Middle frontal gyrus (tissue), 1 donor: ENCODE measurements around the gene TGM5.
"Not testable (repeated sequence)": the region's sequence is repeated elsewhere in the genome, so short reads cannot be mapped to it uniquely, and the experiment has no call there.

ENCODE experiments used
- DNase-seq: peaks from one replicate; pipeline ENCODE4 v3.0.0-alpha.2; 2015; ENCODE audit warnings: low spot score; ENCODE audit errors: extremely low spot score

The TGM5 gene

GRCh38 chr15:43249236-43249635 lies 17.5 kb downstream of the TGM5 start:
- no peak for DNase-seq

GRCh38 chr15:43246261-43246774 lies 20.4 kb downstream of the TGM5 start:
- DNase-seq: no peak

DNA sequence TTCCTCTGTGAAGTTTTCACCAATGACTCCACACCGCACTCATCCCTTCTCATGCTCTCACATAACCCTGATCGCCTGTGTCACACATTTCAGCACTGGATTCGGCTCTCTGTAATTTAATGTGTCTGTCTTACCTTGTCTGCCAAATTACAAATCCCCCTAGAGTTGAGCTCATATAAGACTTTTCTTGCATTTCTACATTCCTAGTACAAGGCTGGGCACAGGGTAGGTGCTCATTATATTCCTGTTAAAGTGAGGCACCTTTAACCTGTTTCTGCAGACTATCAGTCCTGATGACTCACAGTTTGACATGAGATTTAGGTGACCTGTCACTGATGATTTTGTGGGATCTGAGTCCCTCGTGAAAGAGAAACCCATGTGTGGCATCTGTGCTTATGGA lies 22.6 kb downstream of the TGM5 start:
- DNase-seq: no peak

DNA sequence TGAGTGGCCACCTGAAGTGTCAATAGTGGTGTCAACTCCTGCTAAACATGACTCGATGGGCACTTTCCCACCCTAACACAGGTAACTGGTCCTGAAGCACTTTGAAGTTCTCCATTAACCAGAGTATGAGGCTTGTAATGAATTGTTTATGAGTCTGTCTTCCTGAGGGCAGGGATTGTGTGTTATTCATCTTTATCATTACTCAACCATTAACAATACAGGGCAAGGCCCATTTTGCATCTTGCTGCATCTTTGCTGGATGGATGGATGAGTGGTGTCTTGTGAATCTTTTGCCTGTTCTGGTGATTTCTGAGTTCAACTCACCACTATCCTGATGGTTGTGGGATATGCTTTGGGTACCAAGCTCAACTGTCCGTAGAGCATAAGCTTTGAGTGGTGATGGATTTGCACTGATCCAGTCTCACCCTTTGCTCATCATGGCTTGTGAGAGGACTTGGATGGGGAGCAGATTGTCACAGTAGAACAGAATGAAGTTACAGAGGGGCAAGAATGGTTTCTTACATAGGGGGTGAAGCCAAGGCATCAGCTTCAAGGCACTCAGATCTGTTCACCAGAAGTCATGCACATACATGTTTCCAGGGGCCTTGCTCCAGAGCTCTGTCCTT lies 23.6 kb downstream of the TGM5 start:
- no peak for DNase-seq

DNA sequence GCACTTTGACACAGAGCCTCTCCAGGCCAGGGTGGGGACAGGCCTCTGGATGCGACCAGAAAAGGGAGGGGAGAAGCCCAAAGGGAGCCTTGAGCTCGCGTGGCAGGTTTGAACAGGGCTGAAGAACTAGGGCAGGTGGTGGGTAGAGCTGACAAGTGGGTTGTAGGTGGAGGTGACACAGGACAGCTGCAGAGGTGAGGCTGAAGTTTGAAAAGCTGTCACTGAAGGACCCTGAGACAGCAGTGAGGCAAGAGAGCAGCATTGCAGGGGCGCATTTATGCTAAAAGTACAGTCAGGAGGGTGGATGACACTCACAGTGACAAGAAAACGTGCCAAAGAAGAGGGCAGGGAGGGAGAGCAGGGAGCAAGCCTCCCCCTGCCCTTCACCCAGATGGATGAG lies 24.1 kb downstream of the TGM5 start:
- DNase-seq: no peak

GRCh38 chr15:43241100-43241499 lies 25.6 kb downstream of the TGM5 start:
- no peak for DNase-seq

DNA sequence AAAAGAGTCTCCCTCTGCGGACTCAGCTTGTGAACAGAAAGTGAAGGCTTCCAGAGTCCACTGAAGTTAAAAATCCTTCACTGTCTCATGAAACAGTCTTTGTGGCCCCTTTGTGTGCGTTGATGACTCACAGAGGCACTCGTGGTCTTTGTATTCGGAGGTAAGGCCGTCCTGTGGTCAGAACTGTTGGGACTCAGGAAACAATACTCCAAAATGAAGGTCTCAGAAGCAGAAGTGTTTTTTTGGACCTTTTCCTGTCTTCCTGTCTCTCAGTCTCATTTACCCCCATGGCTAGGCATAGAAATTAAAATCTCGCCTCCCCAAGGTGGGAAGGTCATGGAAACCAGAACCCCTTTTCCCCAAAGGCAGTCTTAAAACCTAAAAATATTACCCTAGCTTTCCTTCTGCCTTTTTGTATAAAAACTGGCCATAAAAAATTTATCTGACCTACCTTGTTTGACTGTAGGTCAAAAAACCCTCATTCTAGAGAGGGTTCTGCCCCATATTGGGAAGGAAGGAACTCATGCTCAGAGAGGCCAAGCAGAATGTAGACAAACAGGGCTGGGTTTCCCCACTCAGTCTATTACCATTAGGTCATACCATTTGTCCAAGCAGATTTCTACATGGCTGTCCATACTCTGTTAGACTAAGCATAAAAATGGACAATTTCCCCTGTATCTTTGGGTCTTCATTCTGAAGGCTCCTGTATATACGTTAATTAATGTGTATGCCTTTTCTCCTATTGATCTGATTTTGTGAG lies 26.8 kb downstream of the TGM5 start:
- no peak for DNase-seq

- DNase-seq: no peak
These were observed 28.0 kb downstream of the TGM5 start for GRCh38 chr15:43238671-43239131.

DNA sequence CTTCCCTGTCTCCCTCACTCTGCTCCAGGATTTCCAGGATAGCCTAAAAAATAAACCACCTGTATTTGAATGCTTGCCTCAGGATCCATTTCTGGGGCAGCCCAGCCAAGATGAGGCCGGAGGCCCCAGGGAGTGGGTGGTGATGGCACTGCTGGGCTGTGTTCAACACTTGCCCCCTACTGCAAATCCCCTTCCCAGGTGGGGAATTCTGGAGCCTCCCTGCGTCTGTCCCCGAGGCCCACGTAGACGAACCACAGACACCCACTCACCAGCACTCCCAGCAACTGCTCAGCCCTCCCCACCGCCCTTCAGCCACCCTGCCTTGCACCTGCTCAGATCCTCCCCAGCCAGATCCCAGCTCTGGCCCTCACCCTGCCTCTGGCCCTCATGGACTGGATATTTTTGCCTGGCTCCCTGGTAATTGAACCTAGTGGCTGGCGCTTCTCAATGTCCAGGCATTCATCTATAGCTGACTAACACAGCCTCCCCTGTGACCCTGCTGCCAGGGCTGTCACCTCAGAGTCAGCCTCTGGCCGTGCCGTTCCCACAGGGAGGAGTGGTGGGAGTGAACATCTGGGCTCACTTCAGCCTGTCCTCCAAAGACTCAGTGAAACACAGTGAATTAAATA lies 28.8 kb downstream of the TGM5 start:
- DNase-seq: no peak

GRCh38 chr15:43235536-43235935 lies 31.2 kb downstream of the TGM5 start:
- no peak for DNase-seq

DNA sequence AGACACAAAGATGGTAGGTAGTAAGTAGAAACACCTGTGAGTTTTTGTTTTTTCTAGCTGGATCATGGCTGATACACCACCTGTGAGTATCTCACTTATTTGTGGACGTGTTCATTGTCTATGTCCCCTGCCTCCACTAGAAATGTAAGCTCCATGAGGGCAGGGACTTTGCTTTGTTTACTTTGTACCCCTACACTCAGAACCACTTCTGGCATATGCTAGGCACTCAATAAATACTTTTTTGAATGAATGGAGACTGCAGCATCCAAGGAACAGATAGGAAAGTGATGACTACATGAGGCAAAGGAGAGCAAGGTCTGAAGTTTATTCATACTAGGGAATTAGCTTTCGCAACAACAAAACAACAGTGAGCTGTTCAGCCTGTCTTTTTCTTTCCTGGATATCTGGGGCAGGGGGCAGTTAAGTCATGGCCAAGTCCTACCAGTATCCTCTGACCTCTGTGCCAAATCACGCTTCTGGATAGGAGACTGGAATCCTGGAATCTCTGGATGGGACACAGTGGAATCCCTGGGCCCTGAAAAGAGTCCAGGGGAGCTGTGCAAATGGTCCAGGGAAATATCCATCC lies 34.3 kb downstream of the TGM5 start:
- DNase-seq: no peak

DNA sequence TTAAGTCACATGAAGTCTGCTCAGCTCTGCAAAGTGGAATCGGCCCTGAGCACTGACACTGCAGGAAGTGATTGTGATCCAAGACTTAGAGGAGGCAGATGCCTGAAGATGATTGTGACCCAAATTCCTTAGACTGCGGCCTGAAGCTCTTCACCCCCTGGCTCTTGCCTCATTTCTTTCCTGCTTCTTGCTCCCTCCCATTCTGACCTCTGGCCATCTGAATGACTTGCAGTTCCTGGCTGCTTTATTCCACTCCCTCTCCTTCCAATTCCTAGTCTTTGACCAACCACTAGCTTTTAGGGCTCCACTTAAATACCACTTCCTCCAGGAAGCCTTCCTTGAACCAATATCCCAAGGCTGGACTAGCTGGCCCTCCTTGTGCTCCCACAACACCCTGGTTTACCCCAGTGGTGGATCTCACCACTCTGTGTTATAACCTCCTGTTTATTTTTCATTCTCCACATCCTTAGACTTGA lies 36.0 kb downstream of the TGM5 start:
- no peak for DNase-seq

DNA sequence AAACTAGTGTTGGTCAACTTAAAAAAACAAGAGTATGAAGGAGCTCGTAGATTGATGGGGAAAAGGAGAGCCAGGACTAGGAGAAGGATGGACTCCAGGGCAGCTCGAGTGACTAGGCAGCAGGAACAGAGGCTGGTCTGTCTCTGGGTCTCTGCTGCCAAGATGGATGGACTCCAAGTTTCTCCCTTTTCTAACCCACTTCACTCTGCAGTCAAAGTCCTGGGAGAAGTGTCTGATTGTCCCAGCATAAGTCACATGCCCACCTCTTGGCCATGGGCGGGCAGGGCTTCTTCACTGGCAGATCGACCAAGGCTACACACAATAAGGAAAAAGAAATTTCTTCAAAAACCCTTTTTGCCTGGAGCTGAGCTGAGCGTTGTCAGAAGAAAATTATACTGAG lies 36.8 kb downstream of the TGM5 start:
- no peak for DNase-seq

- DNase-seq: no peak
These were observed 40.1 kb downstream of the TGM5 start for GRCh38 chr15:43226436-43227305.

DNA sequence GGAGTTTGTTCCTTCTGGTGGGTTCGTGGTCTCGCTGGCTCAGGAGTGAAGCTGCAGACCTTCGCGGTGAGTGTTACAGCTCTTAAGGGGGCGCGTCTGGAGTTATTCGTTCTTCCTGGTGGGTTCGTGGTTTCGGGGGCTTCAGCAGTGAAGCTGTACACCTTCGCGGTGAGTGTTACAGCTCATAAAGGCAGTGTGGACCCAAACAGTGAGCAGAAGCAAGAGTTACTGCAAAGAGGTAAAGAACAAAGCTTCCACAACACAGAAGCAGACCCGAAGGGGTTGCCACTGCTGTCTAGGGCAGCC lies 40.8 kb downstream of the TGM5 start:
- DNase-seq: not testable (repeated sequence)

- peak; percentile 52 for DNase-seq
These were observed 41.4 kb downstream of the TGM5 start for GRCh38 chr15:43225201-43225949.

DNA sequence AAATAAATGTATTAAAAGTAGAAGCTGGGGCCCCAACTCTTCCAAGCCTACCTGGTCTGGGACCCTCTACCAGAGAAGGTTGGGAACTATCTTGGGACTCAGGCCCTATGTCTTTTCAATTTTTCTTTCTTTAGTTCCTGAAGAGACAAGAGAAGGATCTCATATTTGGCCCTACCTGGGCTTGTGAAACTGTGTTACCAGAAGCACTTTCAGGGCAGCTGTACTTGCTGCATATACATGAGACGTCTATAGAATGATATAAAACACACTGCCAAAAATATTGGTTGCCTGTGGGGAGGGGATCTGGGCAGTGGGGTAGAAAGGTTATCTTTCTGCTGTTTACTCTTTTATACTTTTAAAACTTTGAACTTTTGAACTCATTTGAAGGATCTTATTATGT lies 45.3 kb downstream of the TGM5 start:
- no peak for DNase-seq

DNA sequence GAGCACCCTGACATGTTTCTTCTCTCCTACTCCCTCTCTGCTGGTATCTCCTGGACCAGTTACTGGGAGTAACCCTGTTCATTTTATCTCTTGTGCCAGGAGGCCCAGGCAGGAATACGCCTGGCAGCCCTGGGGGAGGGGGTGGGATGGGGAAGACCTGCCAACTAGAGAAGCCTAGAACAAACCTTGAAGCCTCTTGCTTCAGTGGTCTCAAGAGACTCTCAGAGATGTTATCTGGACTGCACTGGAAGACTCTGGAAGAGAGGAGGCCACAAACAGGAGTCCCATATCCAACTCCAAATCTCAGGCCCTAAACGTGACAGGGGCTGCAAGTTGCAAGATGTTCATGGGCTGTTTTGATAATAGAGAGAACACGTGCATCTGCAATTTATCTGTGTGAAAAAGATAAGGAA lies 45.7 kb downstream of the TGM5 start, which contains the start of gene EPB42:
TSS of gene EPB42 (minus strand) at position 28 of the 413 bp plus-strand sequence. CDS start 193 bp downstream, outside the sequence.
- no peak for DNase-seq

- DNase-seq: no peak
These were observed 46.5 kb downstream of the TGM5 start for GRCh38 chr15:43219929-43220928.
